Posterior cingulate gyrus (tissue), 11 donors: ENCODE data around the gene GNPTG.

Source experiments
- DNase-seq, 10 donors: peaks; one replicate each; pipeline versions ENCODE4 v3.0.0 to v3.0.0-alpha.2; 2020 to 2021; ENCODE audit warnings: mixed read lengths in 3 of 10
- intact Hi-C: fragments of 100-400 bp; cut with DNase I; formaldehyde crosslinking; loops from one replicate; pipeline ENCODE4 v1.15.1; 2023

The GNPTG gene

DNA sequence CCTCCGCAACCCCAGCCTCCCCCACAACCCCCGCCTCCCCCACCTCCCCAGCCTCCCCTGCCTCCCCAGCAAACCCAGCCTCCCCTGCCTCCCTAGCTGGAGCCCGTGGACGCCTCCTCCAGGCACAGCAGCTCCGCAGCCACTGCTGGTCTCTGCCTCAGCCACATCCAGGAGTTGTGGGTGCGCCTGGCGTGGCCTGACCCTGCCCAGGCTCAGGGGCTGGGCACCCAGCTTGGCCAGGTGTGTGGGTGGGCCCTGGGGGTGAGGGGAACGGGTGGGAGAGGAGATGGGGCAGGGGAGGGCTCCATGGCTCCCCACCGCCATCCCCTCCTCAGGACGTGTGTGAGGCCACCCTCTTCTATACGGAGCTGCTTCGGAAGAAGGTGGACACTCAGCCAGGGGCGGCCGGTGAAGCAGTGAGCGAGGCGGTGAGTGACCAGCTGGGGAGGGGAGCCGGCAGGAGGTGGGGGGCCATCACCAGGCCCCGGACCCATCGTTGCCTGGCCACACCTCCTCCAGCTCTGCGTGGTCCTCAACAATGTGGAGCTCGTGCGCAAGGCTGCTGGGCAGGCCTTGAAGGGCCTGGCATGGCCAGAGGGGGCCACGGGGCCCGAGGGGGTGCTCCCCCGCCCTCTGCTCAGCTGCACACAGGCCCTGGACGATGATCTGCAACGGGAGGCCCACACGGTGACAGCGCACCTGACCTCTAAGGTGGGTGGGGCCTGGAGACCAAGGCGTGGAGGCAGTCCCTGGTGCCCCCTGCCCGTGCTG lies 5.9 kb upstream of the GNPTG start:
- intact Hi-C loops, result no loop called here
- DNase-seq, result no peak

DNA sequence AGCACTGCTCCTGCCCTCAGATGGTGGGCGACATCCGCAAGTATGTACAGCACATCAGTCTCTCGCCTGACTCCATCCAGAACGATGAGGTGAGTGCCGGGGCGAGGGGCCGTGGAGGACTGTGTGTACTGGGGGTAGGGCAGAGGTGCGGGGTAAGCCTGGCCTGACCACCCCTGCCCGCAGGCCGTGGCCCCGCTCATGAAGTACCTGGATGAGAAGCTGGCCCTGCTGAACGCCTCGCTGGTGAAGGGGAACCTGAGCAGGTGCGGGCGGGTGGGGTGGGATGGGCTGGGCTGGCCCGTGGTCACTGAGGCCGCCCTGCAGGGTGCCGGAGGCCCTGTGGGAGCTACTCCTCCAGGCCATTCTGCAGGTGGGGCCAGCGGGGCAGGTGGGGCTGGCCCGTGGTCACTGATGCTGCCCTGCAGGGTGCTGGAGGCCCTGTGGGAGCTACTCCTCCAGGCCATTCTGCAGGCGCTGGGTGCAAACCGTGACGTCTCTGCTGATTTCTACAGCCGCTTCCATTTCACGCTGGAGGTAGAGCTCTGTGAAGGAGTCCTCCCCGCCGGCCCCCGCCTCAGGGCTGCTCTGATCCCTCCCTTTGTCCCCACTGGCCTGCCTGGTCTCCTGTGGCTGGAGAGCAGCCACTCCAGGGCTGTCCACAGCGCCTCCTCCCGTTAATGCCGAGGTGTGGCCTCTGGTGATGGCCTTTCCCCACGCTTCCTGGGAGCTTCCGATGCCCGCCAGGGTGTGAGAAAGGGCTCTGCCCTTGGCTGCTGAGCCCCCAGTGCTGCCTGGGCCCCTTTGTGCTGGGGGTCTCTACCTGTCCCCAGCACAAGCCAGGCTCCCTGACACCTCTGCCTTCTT lies 5.1 kb upstream of the GNPTG start:
- intact Hi-C loops, result no loop called here
- DNase-seq, result no peak

DNA sequence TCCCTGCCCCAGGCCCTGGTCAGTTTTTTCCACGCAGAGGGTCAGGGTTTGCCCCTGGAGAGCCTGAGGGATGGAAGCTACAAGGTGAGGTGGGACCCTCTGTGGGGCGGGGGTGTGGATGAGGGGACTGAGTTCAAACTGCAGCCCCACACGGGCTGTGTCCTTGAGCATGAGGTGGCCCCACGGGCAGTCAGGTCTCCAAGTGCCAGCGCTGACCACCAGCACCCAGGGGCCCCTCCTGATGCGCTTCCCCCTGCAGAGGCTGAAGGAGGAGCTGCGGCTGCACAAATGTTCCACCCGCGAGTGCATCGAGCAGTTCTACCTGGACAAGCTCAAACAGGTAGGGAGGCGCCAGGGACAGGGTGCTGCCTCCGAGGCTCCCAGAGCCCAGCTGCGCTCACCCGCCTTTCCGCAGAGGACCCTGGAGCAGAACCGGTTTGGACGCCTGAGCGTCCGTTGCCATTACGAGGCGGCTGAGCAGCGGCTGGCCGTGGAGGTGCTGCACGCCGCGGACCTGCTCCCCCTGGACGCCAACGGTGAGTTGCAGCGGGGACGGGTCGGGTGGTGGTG lies 4.4 kb upstream of the GNPTG start:
- no peak for DNase-seq
- intact Hi-C loops, result no loop called here

DNA sequence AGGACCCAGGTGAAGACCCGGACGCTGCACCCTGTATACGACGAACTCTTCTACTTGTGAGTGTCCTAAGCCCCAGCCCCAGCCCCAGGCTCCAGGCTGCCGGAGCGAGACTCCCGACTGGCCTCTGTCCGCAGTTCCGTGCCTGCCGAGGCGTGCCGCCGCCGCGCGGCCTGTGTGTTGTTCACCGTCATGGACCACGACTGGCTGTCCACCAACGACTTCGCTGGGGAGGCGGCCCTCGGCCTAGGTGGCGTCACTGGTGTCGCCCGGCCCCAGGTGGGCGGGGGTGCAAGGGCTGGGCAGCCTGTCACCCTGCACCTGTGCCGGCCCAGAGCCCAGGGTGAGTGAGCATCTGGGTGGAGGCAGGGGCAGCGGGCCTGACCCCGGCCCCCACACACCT lies 3.8 kb upstream of the GNPTG start:
- no peak for DNase-seq
- intact Hi-C loops, result no loop called here

DNA sequence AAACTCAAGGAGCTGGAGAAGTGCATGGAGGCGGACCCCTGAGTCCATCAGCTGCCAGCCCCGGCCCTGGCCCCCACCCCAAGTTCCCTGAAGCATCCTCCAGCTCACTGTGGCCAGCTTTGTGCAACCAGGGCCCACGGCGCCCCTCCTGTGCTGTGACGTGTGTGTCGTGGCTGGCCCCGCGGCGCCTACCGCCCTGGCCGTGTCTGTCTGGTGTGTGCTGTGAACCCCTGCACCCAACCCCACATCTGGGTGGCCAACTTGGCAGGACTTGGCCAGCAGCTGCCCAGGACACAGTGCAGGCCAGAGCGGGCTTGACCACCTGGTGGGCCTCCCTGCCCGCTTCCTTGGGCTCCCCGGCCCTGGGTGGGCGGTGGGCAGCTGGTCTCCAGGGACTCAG lies 3.3 kb upstream of the GNPTG start:
- intact Hi-C loops, result no loop called here
- no peak for DNase-seq

DNA sequence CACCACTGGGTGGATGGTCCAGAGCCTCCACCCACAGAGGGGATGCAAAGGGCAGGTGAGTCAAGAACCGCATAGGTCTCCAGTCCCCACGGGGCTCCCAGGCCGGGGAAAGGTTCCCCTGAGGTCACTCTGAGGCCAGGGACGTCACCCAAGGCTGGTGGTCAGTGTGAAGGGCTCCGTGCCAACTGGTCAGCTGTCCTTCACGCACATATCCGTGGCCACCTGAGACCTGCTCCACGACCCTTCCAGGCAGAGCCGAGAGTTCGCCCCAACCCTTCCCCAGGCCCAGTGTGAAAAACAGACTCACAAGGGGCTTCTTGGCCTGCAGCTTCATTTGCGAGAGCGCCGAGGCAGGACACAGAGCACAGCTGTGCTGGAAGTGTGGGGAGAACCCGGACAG lies 2.8 kb upstream of the GNPTG start:
- intact Hi-C loops, result no loop called here
- no peak for DNase-seq

DNA sequence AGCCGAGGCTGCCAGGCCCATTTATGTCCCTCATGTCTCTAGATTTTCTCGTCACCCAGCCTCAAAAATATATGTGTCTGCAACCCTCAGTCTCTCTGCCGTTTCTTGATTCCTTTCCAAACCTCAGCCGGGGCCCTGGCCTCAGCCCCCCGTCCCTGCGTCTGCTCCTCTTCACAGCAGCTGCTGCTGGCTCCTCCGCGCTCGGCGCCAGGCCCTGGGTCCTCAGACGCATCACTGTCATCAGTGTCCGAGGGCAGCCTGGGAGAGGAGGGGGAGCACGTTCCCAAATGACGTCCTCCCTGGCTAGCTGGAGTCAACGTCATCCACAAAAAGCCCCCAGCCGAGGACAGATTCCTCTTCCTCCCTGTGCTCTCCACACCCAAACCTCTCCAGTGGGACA lies 2.4 kb upstream of the GNPTG start:
- no peak for DNase-seq
- intact Hi-C loops, result no loop called here

DNA sequence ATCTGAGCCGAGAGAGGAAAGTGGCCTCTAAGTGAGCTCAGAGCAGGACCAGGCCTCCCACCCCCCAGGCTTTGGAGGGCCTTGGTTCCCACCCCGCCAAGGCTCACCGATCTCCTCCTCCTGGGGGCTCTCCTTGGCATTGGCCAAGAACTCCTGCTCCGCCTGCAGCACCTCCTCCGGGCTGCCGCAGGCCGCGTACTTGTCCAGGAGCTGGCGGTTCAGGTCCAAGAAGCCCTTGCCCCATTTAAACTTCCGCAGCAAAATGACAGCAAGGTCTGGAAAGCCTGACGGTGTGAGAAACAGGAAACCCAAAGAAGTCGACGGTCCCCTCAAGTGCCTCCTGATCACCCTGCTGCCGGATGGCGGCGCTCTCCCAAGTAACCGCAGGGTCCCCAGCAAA lies 1.8 kb upstream of the GNPTG start:
- intact Hi-C loops, result loop anchor here (2.0 to 5.0 kb wide), 2 partner anchors 48 to 71 kb away; partner anchors contain the start of gene UQCC4
- no peak for DNase-seq

DNA sequence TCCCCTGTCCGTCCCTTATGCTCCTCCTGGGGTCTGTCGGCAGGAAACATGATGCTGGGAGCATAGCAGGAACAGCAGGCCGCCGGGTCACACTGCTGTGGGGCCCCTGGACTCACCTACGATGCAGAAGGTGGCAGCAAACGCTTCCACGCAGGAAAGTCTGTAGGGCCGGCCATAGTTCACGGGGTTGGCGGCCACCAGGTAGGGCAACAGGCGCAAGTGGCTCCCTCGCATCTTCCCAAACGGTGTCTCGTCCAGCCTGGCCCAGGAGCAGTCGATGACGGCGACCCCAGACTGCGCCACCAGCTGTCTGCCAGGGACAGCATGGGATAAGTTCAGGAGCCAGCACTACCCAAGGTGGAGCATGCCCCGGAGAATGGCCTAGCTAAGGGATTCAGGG lies 1.0 kb upstream of the GNPTG start:
- no peak for DNase-seq
- intact Hi-C loops, result loop anchor here (2.0 to 5.0 kb wide), 2 partner anchors 48 to 70 kb away; partner anchors contain the start of gene UQCC4

DNA sequence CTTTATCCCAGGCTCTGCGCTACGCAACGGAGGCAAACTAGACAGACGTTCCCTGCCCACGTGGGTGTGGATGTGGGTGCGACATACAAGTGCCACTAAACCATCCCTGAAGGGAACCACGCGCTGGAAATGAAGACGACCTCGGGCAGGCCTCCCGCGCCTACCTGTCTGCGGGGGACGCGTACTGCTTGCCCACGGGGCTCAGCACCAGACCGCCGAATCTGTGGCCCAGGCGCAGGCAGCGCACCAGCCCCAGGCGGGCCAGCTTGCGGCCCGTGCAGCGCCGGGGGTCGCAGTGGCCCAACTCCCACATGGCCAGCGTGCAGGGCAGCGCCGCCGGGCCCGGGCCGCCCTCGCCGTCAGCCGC lies 533 bp upstream of the GNPTG start:
- DNase-seq, result no peak
- intact Hi-C loops, result loop anchor here (2.0 to 5.0 kb wide), 2 partner anchors 49 to 70 kb away; partner anchors contain the start of gene UQCC4

DNA sequence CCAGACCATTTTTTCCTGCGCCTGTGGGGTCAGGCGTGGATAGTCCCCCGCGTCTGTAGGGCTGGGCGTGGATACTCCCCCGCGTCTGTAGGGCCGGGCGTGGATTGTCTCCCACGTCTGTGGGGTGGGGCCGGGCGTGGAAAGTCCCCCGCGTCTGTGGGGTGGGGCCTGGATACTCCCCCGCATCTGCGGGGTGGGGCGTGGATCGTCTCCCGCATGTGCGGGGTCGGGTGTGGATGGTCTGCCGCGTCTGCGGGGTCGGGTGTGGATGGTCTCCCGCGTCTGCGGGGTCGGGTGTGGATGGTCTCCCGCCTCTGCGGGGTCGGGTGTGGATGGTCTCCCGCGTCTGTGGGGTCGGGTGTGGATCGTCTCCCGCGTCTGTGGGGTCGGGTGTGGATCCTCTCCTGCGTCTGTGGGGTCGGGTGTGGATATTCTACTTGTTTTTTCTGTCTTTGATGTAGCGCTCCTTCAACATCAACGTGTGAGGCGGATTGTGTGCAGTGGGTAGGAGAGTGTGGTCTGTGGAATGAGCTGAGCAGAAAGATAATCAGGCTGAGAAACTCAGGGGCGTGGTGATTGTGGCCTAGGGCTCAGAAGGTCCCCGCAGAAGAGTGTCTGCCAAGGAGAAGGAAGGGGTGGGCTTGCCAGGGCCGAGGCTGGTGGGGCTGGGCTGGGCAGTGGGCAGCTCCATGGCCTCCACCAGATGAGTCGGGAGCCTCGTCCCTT lies 3.2 kb downstream of the GNPTG start:
- no peak for DNase-seq
- intact Hi-C loops, result loop anchor here (5.0 kb wide), 1 partner anchor 53 kb away; no protein-coding TSS in a partner anchor

DNA sequence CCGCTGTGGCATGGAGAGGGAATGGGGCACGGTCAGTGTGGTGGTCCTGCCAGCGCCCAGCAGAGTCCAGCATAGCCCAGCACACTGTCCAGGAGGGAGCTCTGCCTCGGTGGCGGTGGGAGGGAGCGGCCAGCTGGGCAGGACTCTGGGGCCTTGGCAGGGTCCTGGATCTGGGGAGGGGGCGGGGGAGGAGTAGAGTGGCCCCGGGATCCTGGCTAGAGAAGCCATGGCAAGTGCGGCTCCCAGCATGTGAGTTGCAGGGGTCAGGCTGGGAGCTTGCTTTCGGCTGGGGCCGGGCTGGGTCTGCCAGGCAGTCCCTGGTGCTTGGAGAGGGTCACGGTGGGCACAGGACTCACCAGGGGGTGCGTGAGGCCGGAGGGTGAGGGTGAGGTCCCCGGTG lies 3.9 kb downstream of the GNPTG start:
- intact Hi-C loops, result no loop called here
- DNase-seq, result no peak

DNA sequence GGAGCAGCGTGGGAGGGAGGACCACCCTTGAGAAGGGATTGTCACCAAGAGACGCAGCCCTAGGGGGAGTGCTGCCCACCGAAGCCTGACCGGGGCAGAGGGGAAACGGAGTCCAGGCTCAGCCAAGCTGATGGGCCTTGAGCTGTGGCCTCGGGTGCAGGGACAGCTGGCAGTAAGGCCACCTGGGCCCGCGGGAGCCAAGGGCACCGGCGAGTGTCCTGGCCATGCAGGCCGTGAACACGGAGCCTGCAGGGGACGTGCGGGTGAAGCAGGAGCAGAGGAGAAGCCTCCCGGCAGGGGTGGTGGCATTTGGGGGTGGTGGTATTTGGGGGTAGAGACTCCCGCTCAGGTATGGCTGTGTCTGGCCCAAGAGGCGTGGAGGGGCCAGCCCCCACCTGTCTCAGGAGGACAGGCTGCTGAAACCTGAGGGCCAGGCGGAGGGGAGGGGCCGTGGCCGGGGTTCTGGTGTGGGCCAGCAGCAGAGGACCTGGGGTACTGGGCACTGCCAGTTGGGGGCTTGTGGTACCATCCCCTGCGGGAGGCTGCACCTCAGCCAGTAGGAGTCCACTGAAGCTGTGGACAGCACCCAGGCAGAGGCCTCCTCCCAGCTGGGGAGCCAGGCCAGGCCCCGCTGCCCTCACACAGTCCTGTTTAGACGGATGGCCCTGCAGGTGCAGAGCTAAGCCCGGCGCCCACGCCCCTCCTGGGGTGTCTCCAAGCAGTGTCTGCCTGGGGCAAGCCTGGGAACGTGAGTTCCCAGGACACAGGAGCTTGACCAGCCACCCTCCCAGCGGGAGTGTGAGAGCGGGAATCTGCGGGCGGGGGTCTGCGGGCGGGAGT lies 4.5 kb downstream of the GNPTG start:
- intact Hi-C loops, result no loop called here
- DNase-seq, result no peak

DNA sequence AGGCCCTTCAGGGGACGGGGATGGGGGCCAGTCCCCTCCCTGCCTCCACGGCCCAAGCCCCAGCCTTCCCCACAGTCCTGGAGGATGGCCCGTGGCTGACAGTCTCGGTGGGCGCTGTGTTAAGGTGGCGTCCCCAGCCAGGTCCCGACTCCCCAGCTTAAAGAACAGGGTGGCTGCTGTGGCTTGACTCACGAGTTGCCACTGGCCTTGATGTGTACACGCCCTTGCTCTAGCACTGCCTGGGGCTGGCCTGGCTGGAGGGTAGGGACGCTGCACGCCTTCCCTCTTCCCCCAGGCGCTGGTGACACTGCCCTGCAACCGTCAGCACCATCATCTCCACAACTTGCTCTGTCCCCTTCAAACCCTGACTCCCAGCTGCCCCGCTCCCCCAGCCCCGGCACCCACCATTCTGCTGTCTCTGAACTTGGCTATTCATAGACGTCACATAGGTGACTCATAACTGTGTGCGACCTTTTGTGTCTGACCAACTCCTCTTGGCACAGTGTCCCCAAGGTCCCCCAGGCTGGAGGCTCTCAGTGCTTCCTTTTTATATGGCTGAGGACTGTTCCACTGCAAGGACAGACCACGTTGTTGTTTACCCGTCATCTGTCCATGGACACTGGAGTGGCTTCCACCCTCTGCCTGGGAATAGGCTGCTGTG lies 6.3 kb downstream of the GNPTG start:
- DNase-seq, result peak in 1 of 10 donors; percentile 79
- intact Hi-C loops, result no loop called here

DNA sequence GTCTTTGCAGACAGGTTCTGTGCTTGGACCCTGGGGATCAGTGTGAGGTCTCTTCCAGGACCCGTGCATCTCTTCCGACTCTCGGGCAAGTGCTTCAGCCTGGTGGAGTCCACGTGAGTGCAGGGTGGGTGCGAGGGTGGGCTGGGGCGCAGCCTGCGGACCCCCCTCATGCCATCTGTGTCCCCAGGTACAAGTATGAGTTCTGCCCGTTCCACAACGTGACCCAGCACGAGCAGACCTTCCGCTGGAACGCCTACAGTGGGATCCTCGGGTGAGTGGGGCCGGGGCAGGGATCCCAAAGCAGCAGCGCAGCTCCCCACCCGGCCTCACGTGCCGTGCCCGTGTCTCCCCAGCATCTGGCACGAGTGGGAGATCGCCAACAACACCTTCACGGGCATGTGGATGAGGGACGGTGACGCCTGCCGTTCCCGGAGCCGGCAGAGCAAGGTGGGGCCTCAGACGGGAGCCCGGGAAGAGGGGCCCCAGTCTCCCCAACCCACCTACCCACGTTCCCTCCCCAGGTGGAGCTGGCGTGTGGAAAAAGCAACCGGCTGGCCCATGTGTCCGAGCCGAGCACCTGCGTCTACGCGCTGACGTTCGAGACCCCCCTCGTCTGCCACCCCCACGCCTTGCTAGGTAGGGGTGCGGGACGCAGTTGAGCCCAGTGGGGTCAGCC lies 10.1 kb downstream of the GNPTG start:
- intact Hi-C loops, result no loop called here
- DNase-seq, result peak in 1 of 10 donors; percentile 83

DNA sequence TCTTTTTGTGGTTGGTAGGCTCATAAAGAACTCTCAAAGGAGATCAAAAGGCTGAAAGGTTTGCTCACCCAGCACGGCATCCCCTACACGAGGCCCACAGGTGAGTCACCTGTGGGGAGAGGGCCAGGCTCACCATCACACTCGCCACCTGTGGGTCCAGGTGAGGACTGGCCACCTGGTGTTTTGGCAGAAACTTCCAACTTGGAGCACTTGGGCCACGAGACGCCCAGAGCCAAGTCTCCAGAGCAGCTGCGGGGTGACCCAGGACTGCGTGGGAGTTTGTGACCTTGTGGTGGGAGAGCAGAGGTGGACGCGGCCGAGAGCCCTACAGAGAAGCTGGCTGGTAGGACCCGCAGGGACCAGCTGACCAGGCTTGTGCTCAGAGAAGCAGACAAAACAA lies 11.1 kb downstream of the GNPTG start:
- peak in 1 of 10 donors; percentile 70 for DNase-seq
- intact Hi-C loops, result no loop called here

DNA sequence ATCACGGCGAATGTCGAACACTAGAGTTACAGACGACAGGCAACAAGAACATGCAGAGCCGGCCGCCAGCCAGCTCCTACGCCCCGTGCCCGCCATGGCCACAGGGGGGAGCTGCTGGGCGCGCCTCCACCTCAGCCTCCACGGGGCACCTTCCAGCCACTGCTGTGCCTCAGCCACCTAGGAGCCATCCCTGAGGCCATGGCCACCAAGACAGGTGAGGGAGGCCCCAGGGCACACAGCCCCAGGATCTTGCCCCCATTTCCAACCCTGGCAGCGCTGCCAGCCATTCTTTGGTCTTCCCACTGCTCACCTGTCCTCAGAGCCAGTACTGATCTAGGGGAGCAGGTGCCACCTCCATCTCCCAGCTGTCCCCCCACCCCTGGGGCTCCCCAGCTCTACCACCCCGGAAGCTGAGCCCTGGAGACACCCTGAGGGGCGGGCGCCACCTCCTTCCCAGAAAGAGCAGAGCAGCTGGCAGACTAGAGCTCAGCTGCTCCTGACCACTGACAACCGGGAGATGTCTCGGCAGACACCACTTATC lies 11.8 kb downstream of the GNPTG start:
- DNase-seq, result peak in 7 of 10 donors; percentile 42 to 93 (median 63)
- intact Hi-C loops, result no loop called here

DNA sequence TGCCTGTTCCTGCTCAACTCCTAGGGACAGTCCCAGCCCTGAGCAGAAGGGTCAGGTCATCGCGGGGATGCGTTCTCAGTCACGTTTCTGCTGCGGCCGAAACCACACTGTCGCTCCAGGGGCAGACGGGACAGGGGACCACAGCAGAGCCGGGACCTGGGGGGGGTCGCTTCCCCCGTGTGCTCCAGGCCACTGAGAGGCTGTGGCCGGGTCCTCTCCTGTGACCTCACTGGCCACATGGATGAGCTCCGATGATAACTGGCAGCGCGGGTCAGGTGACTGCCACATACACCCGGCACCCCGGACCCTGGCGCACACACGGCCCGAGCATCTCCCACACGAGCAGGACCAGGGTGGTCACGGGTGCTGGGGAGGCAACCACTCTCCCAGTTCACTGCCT lies 12.8 kb downstream of the GNPTG start:
- DNase-seq, result no peak
- intact Hi-C loops, result no loop called here
